Muscle of arm (tissue), 12 donors: Measurements from ENCODE around the gene XRCC1. TPM values are rescaled to one million over a fixed set of nuclear protein-coding genes. Genes with fewer than 3 reads are reported as not detected.
"Not testable (repeated sequence)": the region's sequence is repeated elsewhere in the genome, so short reads cannot be mapped to it uniquely, and the experiment has no call there.

Source experiments
- DNase-seq: peaks from one replicate; pipeline ENCODE4 v3.0.0-alpha.2; 2013
- polyA plus RNA-seq, 12 donors: library from polyadenylated mRNA; unstranded; fragments of 120-200 nt; gene quantifications; one replicate each; pipeline ENCODE4 v1.2.1, GENCODE V29; 2013; ENCODE audit not compliant: insufficient read length in 12 of 12

XRCC1 gene
- polyA plus RNA-seq, 12 donors: 22.0 to 50.6 (median 30.6) TPM; not detected in 1

DNA sequence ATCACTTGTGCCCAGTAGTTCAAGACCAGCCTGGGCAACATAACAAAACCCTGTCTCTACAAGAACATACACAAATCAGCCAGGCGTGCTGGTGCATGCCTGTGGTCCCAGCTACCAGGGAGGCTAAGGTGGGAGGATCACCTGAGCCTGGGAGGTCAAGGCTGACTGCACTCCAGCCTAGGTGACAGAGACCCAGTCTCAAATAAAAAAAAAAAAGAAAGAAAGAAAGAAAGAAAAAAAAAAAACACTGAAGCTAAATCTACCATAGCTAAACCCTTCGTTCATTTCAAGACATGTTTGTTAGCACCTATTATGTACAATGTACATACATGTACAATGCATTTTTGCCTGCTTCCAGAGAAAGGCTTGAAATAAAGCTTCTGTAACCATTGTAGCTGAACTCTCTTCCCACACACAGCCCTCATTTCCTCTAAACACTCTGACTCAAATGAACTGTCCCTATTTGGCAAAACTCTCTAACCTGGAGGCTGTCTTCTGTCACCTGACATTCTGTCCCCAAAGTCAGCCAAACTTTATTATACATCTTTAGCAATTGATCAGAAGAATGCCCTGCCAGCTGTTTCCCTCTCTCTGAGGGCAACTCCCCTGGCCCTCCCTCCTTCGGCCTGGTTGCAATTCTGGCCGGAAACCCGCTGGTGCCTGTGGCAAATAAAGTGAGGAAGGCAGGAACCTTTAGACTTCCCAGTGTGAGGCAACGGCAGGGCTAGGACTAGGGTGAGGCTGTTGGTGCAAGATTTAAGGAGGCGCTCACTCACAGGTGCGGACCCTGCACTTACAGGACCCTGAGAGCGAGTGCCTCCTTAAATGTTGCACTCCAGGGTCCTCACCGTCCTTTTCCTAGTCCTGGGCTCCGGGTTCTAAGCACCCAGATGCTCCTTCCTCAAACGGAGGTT is 50.1 kb downstream of the XRCC1 start:
- DNase-seq: peak; percentile 9

DNA sequence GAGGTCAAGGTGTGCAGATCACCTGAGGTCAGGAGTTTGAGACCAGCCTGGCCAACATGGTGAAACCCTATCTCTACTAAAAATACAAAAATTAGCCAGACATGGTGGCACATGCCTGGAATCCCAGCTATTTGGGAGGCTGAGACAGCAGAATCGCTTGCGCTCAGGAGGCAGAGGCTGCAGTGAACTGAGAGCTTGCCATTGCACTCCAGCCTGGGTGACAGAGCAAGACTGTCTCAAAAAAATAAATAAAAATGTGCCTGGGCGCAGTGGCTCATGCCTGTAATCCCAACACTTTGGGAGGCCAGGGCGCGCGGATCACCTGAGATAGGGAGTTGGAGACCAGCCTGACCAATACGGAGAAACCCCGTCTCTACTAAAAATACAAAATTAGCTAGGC is 51.6 kb downstream of the XRCC1 start:
- not testable (repeated sequence) for DNase-seq

DNA sequence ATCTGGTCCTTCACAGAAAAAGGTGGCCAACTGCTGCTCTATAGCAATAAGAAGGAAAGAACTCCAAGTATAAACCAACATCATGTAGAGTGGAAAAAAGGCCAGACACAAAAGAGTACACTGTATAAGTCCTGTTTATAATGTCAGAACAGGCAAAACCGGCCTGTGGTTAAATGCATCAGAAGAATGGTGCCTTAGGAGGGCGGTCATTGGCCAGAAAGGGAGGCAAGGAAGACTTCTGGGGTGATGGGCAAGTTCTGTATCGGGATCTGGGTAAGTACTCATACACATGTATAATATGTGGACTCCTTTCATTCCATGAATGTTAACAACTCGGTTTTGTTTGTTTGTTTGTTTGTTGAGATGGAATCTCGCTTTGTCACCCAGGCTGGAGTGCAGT is 52.4 kb downstream of the XRCC1 start:
- DNase-seq: no peak

DNA sequence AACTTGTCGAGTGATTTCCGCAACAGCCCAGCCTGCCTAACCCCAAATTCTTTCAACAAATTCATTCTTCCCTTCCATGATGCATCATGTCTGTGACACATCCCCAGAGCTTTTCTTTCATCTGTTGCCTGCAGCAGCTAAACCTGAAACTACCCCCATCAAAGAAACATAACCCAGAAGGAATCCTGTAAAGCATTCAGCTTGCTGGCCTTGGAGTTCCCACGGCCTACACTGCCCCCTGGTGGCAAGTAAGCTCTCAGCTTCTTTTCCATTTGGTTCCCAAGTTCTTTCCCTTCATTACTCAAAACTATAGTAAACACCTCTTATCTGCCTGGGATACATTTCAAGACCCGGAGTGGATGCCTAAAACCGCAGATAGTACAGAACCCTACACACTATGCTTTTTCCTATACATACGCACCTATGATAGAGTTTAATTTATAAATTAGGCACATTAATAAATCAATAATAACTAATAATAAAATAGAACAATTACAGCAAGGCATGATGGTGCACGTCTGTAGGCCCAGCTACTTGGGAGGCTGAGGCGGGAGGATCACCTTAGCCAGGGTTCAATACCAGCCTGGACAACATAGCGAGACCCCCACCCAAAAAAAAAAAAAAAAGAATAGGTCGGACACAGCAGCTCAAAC is 55.8 kb downstream of the XRCC1 start:
- DNase-seq: peak; percentile 87

DNA sequence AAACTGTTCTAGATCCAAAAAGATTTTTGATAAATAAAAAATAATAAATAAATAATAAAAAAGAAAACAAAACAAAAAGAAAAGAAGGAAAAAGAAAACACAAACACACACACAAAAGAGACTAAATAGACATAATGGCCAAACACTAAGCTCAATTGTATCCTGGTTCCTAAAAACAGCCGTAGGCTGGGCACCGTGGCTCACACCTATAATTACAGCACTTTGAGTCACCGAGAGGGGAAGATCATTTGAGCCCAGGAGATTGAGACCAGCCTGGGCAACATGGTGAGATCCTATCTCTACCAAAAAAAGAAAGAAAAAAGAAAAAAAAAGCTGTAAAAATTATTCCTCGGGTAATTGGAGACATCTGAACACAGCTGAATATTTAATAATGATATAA is 57.3 kb downstream of the XRCC1 start:
- DNase-seq: no peak

DNA sequence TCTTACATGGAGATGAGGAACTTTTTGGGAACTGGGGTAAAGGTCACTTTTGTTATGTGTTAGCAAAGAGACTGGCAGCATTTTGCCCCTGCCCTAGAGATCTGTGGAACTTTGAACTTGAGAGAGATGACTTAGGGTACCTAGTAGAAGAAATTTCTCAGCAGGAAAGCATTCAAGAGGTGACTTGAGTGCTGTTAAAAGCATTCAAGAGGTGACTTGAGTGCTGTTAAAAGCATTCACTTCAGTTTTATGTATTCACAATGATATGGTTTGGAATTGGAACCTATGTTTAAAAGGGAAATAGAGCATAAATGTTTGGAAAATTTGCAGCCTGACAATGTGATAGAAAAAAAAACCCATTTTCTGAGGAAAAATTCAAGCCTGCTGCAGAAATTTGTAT is 62.9 kb downstream of the XRCC1 start:
- DNase-seq: not testable (repeated sequence)

DNA sequence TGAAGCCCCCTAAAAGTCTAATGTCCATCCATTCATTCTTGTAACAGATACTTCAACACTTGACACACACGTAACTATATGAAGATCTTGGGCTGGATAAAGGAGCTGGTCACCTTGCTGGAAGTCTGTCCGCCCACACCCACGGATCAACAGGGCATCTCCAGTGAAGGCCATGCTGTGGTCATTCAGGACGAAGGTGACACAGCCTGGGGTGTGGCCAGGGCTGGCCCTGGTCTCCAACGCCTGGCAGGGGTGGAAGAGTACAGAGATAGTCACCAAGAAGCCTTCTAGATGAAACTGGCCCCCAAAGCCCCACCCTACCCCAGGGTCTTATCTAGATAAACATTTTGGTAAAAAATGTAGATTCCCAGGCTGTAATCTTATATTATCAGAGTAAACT is 64.0 kb downstream of the XRCC1 start:
- no peak for DNase-seq

DNA sequence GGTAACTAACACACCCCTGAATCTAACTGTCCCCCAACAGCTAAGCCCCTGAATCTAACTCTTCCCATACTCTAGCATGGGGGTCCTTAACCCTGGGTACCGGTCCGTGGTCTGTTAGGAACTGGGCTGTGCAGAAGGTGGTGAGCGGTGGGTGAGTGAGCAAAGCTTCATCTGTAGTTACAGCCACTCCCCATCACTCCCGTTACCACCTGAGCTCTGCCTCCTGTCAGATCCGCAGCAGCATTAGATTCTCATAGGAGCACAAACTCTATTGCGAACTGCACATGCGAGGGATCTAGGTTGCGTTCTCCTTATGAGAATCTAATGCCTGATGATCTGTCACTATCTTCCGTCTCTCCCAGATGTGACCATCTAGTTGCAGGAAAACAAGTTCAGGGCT is 64.6 kb downstream of the XRCC1 start:
- no peak for DNase-seq

DNA sequence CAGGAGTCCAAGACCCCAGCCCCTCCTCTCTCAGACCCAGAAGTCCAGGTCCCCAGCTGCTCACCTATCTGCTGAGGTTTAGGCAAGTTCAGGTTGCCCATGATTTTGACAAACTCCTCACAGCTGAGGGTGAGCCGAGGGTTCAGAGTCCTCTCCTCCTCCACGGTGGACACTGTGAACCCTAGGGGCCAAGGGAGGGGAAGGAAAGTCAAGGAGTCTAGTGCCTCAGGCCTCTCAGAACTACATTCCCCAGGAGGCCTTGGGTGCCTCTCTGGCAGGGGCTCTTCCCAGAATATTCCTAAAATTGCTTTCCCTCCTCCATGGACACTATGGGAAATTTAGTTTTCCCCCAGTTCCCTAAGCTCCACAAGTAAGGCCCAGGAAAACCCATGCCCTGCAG is 67.4 kb downstream of the XRCC1 start:
- DNase-seq: no peak

DNA sequence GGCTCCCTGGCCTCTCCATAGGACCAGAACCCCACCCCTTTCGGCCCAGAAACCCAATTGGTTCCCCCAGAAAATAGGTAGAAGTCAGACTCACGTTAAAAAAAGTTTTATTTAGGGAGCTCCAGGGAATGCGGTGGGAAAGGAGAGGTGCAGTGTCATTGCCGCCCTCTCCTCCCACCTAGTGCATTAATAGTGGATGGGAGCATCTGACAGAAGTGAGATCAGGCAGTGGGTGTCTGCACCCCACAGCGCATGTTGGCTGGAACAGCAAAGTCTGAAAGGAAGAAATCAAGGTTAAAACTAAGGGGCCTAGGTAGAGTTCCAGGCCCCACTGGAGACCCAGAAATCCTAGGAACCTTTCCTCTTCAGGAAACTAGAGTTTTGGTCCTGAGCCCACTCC is 68.7 kb downstream of the XRCC1 start:
- no peak for DNase-seq

DNA sequence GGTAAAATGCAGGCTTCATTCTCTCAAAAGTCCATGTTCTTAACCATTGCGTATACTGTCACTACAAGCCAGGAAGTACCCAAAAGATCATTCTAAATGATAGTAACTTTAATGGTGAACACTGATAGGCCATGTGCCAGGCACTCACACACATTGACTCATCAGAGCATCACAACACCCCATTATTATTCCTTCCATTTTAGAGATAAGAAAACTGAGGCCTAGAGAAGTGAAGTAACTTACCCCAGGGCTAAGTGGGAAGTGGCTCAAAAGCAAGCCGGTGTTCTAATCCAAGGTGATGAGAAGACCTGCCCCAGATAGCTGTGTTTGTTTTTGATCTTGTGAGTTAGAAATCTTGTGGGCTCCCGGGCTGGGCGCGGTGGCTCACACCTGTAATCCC is 69.4 kb downstream of the XRCC1 start:
- no peak for DNase-seq

DNA sequence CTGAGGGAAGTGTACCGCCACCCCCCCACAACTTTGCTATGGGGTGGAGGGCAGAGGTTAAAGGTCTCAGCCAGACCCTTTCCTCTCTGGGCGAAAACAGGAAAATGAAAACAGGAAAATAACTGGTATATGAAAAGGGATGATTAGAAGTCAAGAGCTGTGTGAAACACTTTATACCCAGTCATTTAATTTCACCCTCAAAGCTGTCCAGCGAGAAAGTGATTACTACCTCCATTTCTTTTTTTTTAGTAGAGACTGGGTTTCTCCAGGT is 70.2 kb downstream of the XRCC1 start:
- no peak for DNase-seq

DNA sequence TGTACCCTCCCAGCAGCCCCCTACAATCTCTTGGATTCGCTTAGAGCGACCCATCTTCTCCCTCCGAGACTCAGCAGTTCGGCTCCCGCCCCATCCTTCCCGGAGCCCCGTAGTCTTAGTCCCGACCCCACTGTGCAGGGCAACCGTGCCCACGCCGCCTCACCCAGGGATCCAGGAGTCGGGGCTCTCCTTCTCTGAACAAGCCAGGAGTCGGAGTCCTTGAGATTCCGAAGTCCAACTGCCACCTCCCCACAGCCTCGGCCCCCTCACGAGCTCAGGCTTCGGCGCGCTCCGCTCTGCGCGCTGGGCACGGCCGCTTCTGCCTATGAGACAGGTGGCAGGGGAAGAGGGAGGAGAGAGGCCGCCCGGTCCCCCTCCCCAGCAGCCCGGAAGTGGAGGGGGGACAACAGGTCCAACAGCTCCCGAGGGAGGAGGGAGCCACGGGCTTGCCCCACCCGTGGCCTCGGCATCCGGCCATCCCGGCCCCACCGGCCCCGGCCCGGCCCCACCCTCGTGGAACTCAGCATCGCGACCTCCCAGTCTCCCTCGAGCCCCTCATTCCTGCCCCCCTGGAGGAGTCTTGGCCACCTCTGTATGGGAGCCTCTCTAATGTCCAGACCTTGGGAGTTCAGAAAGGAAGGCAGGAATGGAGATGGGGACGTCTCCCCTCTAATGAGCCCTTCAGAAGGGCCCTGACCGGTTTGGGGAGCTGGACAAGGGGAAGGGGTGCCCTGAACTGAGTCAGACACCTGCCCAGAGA is 70.7 kb downstream of the XRCC1 start, which contains the start of gene PHLDB3:
TSS of gene PHLDB3 (minus strand) at position 321 of the 760 bp plus-strand sequence. CDS start 628 bp downstream, outside the sequence.
- no peak for DNase-seq

DNA sequence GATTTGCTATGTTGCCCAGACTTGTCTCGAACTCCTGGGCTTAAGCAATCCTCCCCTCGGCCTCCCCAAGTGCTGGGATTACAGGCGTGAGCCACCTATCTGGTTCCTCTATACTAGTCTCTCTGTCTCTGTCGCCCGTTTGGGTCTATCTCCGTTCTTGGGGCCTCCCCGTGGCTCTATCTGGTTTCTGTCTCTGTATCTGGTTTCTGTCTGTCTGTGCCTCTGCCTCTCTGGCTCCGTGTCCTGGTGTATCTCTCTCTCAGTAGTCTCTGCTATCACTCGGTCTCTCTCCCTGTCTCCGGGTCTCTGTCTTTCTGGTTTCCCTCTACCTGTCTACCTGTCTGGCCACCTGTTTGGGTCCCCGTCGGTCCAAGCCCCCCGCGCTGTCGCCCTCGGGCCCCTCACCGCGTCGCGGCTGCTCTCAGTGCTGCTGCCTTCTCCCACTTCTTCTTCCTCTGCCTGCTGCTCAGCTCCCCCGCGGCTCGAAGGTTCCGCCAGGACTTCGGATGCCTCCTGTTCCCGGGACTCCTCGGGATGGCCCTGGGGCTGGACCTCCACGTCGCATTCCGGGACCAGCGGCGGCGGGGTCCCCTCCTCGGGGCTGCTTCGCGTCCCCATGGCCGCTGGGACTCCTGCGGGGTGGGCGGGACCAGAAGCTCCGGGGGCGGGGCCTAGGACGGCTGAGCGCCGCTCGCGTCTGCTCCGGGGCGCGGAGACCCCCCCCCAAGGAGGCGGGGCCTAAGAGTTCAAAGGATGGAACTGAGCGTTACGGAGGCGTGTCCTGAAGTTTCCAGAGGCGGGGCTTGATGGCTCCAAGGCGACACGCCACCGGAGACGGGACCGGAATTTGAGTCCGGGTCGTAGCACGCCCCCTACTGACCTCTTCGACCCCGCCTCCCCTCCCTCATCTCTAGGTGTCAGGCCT is 71.6 kb downstream of the XRCC1 start:
- peak; percentile 92 for DNase-seq

DNA sequence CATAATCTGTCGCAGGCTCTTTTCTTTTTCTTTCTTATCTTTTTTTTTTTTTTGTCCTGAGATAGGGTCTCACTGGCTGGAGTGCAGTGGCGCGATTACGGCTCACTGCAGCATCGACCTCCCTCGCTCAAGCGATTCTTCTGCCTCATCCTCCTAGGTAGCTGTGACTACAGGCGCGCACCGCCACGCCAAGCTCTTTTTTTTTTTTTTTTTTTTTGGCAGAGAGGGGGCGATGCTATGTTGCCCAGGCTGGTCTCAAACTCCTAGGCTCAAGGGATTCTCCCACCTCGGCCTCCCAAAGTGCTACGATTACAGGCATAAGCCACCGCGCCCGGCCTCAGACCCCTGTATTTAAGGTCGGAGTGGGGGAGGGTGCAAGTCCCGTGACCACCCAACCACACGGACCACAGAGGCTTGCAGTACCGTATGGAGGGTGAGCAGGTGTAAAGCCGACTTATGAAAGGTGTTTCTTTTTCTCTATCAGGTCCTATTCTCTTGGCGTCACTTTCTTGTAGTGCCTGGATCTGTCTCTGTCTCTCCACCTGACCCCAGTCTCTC is 72.8 kb downstream of the XRCC1 start:
- DNase-seq: no peak

DNA sequence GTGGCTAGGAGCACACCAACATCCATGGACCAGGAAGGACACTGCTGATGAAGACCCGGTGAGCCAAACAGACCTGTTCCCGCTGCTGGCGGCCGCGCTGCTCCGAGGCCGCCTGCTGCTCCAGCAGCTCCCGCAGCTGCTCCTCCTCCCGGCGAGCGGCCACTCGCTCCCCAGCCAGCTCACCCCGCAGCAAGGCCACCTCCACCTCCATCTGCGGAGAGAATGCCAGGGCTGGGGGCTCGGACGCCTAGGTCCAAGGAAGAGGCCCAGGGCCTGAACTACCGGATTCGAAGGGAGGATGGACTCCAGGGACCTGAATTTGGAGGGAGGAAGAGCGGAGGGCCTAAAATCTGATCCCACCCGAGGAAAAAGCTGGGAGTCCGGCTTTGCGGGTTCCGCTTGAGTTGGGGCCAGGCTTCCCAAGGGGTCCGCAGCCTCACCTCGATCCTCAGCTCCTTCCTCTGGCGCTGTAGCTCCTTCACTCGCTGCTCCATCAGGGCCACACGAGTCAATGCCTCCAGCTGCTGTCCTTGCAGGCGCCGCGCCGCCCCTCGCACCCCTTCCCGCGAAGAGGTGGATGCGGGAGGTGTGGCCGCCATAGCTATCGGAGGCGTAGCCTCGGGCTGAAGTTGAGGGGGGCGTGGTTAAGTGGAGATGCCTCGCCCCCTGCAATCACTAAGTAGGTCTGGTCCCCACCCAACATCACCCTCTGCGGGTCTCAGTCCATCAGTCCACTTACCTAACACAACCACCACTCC is 73.5 kb downstream of the XRCC1 start:
- DNase-seq: peak; percentile 10

DNA sequence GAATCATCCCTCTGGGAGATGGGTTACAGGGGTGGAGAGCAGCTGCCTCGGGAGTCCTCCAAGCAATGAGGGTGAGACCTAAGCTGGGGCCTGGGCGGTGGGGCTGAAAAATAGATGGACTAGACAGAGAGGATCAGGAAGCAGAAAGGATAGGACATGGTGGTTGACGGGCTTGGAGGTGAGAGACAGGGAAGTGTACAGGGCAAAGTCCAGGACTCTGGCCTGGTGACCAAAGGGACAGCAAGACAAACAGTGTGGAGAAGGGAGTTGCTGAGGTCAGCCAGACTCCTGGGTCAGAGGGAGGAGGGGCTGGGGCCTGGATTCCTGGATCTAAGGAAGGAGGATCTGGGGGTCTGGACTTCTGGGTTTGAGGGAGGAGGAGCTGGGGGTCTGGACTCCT is 76.3 kb downstream of the XRCC1 start:
- no peak for DNase-seq

DNA sequence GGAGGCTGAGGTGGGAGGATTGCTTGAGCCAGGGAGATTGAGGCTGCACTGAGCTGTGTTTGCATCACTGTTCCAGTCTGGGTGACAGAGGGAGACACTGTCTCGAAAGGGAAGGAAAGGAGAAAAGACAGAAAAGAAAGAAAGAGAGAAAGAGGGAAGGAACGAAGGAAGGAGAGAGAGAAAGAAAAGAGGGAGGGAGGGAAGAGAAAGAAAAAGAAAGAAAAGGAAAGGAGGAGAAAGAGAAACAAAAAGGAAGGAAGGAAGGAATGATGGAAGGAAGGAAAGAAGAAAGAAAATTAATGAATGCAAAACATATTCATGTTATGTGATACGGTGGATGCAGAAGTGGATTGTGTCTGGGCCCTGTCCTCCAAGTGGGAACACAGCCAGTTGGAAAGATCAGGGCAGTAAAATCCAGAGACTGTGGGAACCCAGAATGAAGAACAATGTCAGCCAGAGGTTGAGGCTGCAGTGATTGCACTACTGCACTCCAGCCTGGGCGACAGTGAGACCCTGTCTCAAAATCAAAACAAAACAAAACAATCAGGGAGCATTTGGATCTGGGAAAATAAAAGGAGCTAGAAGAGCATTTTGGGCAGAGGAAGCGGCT is 77.0 kb downstream of the XRCC1 start:
- peak; percentile 75 for DNase-seq

DNA sequence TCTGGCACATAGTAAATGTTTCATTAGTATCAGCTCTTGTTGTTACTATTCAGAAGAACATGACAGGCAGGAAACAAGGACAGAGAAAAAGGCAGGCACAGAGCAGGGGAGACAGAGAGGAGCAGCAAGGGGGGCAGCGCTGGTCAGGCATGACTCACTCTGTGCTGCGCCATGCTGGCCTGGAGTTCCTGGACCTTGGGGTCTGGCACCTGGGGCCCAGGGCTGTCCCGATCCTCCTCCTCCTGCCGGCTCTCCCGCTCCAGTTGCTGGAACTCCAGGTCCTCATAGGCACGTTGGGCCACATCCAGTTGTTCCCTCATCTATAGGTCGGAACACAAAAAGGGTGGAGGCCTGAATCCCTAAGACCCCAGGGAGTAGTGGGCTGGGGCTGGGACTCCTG is 78.4 kb downstream of the XRCC1 start:
- no peak for DNase-seq

DNA sequence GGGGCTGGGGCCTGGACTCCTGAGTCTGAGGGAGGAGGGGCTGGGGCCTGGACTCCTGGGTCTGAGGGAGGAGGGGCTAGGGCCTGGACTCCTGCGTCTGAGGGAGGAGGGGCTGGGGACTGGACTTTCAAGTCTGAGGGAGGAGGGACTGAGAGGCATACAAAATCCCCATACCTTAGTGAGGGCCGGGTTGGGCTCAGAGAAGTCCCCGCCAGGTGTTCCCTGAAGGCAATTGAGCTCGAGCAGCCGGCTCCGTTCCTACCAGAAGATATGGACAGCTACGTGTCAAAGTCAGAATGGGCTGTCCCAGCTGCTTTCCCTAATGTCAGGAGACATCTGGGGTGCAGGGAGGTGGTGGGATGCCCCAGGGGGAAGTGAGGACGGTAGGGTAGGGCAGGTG is 80.2 kb downstream of the XRCC1 start:
- DNase-seq: no peak
